Measurements from ENCODE around the gene PTPRN2.

DNA sequence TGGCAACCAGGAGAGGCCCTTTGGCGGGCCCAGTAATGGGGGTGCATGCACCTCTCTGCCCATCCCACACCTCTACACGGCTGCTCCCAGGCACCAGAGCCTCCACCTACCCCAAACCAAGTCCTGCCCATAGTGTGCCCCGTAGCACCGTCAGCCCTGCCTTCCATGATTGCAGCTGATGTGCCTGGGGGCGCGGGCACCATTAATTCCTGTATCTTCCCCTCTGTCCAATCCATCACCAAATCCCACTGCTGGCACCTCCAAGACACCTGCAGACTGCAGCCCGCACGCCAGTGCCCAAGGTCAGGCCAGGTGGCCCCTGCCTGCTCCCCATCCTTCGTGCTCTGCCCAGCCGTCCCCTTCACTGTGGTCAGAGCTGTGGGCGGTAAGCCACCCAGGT lies 533.0 kb downstream of the PTPRN2 start:
- TF ChIP-seq, protein P1, sequence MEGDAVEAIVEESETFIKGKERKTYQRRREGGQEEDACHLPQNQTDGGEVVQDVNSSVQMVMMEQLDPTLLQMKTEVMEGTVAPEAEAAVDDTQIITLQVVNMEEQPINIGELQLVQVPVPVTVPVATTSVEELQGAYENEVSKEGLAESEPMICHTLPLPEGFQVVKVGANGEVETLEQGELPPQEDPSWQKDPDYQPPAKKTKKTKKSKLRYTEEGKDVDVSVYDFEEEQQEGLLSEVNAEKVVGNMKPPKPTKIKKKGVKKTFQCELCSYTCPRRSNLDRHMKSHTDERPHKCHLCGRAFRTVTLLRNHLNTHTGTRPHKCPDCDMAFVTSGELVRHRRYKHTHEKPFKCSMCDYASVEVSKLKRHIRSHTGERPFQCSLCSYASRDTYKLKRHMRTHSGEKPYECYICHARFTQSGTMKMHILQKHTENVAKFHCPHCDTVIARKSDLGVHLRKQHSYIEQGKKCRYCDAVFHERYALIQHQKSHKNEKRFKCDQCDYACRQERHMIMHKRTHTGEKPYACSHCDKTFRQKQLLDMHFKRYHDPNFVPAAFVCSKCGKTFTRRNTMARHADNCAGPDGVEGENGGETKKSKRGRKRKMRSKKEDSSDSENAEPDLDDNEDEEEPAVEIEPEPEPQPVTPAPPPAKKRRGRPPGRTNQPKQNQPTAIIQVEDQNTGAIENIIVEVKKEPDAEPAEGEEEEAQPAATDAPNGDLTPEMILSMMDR (IDR thresholded peaks at IDR 0.05) = no peak
- TF ChIP-seq POLR2AphosphoS5 (IDR thresholded peaks at IDR 0.05) = no peak
